Breast epithelium (tissue), 4 donors: Measurements from ENCODE around the gene ALMS1. TPM values are rescaled to one million over a fixed set of nuclear protein-coding genes. Genes with fewer than 3 reads are reported as not detected.

Experiments
- DNase-seq, 2 donors: peaks; one replicate each; pipeline ENCODE4 v3.0.0-alpha.2; 2019; ENCODE audit warnings: low spot score in 2 of 2
- H3K27ac ChIP-seq, 2 donors: fragments of 200-600 bp; sonication (generic) in 1 of 2; one replicate each; pipeline ENCODE4 v1.5.1; 2016 to 2019; ENCODE audit warnings: mild to moderate bottlenecking in 1 of 2
- H3K27me3 ChIP-seq, 2 donors: fragments of 200-600 bp; sonication (generic) in 1 of 2; one replicate each; pipeline versions ENCODE4 v1.5.1 to v1.6.0; 2017 to 2019; ENCODE audit warnings: control low read depth in 1 of 2, mild to moderate bottlenecking in 1 of 2
- H3K36me3 ChIP-seq: fragments of 200-600 bp; one replicate; pipeline ENCODE4 v1.5.1; 2019
- H3K4me1 ChIP-seq, 2 donors: fragments of 200-600 bp; sonication (generic); one replicate each; pipeline ENCODE4 v1.5.1; 2016 to 2019; ENCODE audit warnings: control low read depth in 1 of 2
- H3K4me3 ChIP-seq, 3 donors: fragments of 200-600 bp; sonication (generic); 1 replicate in 2 of 3; 2 replicates in 1 of 3; pipeline ENCODE4 v1.5.1; 2016 to 2019; ENCODE audit warnings: mild to moderate bottlenecking in 3 of 3, moderate library complexity in 2 of 3
- H3K9me3 ChIP-seq, 2 donors: fragments of 200-600 bp; sonication (generic) in 1 of 2; one replicate each; pipeline ENCODE4 v1.5.1; 2016 to 2019; ENCODE audit warnings: control low read depth in 1 of 2
- POLR2A ChIP-seq: fragments of 450-650 bp; IDR thresholded peaks from one replicate; pipeline ENCODE4 v1.6.1; 2016; ENCODE audit warnings: antibody characterized with exemption, mild to moderate bottlenecking, moderate library complexity
- POLR2AphosphoS5 ChIP-seq, 3 donors: sonication (generic); formaldehyde crosslinking; IDR thresholded peaks; one replicate each; pipeline ENCODE4 v1.6.1; 2017; ENCODE audit warnings: antibody characterized with exemption in 3 of 3
- intact Hi-C: fragments of 100-400 bp; cut with DNase I; formaldehyde crosslinking; loops from one replicate; pipeline ENCODE4 v1.15.1; 2023; ENCODE audit warnings: low total_unique reads
- total RNA-seq, 3 donors: library from RNA; depleted of rRNA; stranded (reverse); fragments of >200 nt; gene quantifications; one replicate each; pipeline ENCODE4 v1.1.0, GENCODE V29; 2016
- TF ChIP-seq, protein P1 (sequence below), 3 donors: fragments of 450-650 bp; IDR thresholded peaks; one replicate each; pipeline ENCODE4 v1.5.1; 2016 to 2017; ENCODE audit warnings: antibody characterized with exemption in 3 of 3, mild to moderate bottlenecking in 3 of 3, moderate library complexity in 3 of 3

ALMS1 gene
- total RNA-seq, 3 donors from 2014 or later, result 38.7 to 53.1 (median 40.6) TPM

DNA sequence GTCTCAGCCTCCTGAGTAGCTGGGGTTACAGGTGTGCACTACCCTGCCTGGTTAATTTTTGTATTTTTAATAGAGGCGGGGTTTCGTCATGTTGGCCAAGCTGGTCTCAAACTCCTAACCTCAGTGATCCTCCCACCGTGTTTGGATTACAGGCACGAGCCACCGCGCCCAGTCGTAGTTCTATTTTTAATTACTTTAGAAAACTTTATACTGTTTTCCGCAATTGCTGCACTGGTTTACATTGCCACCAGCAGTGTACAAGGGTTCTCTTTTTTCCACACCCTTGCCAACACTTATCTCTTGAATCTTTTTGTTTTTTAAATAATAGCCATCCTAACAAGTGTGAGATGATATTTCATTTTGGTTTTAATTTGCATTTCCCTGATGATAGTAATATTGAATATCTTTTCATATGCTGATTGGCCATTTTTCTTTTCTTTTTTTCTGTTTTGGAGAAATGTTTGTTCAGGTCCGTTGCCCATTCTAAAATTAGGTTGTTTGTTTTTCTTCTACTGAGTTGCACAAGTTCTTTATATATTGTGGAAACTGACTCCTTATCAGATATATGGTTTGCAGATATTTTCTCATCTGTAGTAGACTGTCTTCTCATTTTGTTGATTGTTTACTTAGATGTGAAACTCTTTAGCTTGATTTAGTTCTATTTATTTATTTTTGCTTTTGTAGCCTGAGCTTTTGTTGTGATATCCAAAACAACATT lies 16.9 kb downstream of the ALMS1 start:
- Histone ChIP-seq H3K4me1 (no peaks in the 10 kb centered on the region), H3K27ac (no peak overlapping the region), H3K9me3 (peaks cover 12 to 32% of the 10 kb centered on the region in 2 donors), H3K27me3 (no peaks in the 10 kb centered on the region), H3K4me3 (no peak overlapping the region), H3K36me3 (no peaks in the 10 kb centered on the region)
- TF ChIP-seq POLR2A, result no peak
- TF ChIP-seq, protein P1, sequence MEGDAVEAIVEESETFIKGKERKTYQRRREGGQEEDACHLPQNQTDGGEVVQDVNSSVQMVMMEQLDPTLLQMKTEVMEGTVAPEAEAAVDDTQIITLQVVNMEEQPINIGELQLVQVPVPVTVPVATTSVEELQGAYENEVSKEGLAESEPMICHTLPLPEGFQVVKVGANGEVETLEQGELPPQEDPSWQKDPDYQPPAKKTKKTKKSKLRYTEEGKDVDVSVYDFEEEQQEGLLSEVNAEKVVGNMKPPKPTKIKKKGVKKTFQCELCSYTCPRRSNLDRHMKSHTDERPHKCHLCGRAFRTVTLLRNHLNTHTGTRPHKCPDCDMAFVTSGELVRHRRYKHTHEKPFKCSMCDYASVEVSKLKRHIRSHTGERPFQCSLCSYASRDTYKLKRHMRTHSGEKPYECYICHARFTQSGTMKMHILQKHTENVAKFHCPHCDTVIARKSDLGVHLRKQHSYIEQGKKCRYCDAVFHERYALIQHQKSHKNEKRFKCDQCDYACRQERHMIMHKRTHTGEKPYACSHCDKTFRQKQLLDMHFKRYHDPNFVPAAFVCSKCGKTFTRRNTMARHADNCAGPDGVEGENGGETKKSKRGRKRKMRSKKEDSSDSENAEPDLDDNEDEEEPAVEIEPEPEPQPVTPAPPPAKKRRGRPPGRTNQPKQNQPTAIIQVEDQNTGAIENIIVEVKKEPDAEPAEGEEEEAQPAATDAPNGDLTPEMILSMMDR (IDR thresholded peaks at IDR 0.05), result no peak
- no peak for TF ChIP-seq POLR2AphosphoS5 (IDR thresholded peaks at IDR 0.05)
- DNase-seq, result no peak
- intact Hi-C loops, result no loop called here

DNA sequence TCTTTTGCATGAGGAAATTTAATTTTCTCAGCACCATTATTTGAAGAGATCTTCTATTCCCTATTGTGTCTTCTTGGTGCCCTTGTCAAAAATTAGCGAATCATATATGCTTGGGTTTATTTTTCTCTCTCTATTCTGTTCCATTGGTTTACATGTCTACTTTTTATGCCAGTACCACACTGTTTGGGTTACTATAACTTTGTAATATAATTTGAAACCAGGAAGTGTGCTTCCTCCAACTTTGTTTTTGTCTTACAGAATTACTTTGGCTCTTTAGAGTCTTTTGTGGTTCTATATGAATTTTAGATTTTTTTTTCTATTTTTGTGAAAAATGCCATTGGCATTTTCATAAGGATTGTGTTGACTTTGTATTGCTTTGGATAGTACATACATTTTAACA lies 17.6 kb downstream of the ALMS1 start:
- no peak overlapping the region for H3K27ac ChIP-seq
- no peaks in the 10 kb centered on the region for H3K4me1 ChIP-seq
- no peak overlapping the region for H3K4me3 ChIP-seq
- no peaks in the 10 kb centered on the region for H3K36me3 ChIP-seq
- no peaks in the 10 kb centered on the region for H3K27me3 ChIP-seq
- TF ChIP-seq POLR2AphosphoS5 (IDR thresholded peaks at IDR 0.05) (no peak), POLR2A (no peak)
- TF ChIP-seq, protein P1 (IDR thresholded peaks at IDR 0.05), result no peak
- H3K9me3 ChIP-seq, result peaks cover 12 to 32% of the 10 kb centered on the region in 2 donors
- intact Hi-C loops, result no loop called here
- DNase-seq, result no peak

GRCh38 chr2:73404409-73404808 lies 18.8 kb downstream of the ALMS1 start:
- Histone ChIP-seq H3K27me3 (no peaks in the 10 kb centered on the region), H3K36me3 (no peaks in the 10 kb centered on the region), H3K4me1 (no peaks in the 10 kb centered on the region), H3K27ac (no peak overlapping the region), H3K9me3 (peaks cover 6 to 24% of the 10 kb centered on the region in 2 donors), H3K4me3 (no peak overlapping the region)
- TF ChIP-seq POLR2A, result no peak
- no peak for TF ChIP-seq POLR2AphosphoS5 (IDR thresholded peaks at IDR 0.05)
- TF ChIP-seq, protein P1 (IDR thresholded peaks at IDR 0.05), result no peak
- no peak for DNase-seq
- intact Hi-C loops, result no loop called here

DNA sequence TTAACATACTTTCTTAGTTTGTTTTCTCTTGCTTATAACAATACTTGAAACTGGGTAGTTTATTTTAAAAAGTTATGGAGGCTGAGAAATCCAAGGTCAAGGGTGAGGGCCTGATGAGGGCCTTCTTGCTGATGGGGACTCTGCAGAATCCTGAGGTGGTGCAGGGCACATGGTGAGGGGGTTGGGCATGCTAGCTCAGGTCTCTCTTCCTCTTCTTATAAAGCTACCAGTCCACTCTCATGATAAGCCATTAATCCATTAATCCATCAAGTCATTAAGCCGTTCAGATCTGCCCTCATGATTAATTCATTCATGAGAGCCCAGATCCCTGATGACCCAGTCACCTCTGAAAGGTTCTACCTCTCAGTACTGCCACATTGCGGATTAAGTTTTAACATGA lies 21.4 kb downstream of the ALMS1 start:
- H3K9me3 ChIP-seq, result peaks cover 6 to 22% of the 10 kb centered on the region in 2 donors
- intact Hi-C loops, result no loop called here
- TF ChIP-seq POLR2A, result no peak
- no peak for TF ChIP-seq POLR2AphosphoS5 (IDR thresholded peaks at IDR 0.05)
- TF ChIP-seq, protein P1 (IDR thresholded peaks at IDR 0.05), result no peak
- H3K36me3 ChIP-seq, result no peaks in the 10 kb centered on the region
- H3K27ac ChIP-seq, result no peak overlapping the region
- H3K27me3 ChIP-seq, result no peaks in the 10 kb centered on the region
- DNase-seq, result no peak
- no peak overlapping the region for H3K4me3 ChIP-seq
- no peaks in the 10 kb centered on the region for H3K4me1 ChIP-seq

DNA sequence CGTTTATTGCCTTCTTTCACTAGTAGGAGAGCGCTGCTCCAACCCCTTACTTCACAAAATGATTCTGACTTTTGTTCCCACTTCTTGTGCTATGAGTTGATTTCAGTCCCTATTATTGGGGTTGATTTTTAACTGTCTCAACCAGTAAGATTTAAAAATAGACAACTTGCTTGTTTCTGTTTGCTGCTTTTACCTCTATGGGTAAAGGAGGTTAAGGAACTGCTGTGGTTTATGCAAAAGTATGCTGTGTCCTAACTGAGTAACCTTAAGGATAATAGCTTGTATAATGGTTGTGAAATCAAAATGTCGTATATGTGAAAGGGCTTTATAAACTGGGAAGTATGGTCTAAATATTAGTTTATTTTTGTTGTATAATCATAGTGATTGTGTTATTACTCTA lies 22.6 kb downstream of the ALMS1 start:
- TF ChIP-seq POLR2AphosphoS5 (IDR thresholded peaks at IDR 0.05), result no peak
- no peak for TF ChIP-seq POLR2A
- TF ChIP-seq, protein P1 (IDR thresholded peaks at IDR 0.05), result no peak
- no peak for DNase-seq
- intact Hi-C loops, result no loop called here

More for the DNA sequence above, 22.6 kb downstream of the ALMS1 start:
- Histone ChIP-seq H3K4me3 (no peak overlapping the region), H3K4me1 (no peaks in the 10 kb centered on the region), H3K27me3 (no peaks in the 10 kb centered on the region), H3K27ac (no peak overlapping the region), H3K36me3 (no peaks in the 10 kb centered on the region), H3K9me3 (peaks cover 6 to 20% of the 10 kb centered on the region in 2 donors)
